ENCODE data around the gene KANSL1L.

DNA sequence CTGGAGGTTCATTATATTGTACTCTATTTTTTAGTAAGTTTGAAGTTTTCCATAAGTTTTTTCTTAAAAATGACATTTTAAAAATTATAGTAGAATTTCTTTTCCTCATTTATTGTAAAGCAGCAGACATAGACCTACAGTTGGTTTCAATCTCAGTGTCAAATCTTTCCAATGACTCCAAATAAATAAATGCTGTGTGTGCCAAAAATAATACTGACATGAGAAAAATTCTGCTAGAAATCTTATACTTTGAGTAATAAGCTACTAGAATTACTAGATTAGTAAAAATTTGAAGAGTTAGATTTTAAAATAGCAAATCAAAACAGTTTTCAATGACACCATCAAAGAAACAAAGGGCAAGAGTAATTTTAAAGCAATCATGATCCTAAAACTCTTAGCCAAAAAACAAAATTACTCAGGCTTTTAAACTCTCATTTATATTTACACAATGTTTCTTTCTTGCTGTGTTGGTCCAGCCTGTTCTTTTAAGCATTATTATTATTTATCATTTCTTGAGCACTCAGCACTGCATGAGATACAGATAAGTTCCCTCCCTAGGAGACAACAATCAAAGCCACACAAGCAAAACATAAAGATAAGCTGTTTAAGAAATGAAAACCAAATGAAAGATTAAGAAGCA lies 8.3 kb upstream of the KANSL1L start:
- TF ChIP-seq, protein P1, sequence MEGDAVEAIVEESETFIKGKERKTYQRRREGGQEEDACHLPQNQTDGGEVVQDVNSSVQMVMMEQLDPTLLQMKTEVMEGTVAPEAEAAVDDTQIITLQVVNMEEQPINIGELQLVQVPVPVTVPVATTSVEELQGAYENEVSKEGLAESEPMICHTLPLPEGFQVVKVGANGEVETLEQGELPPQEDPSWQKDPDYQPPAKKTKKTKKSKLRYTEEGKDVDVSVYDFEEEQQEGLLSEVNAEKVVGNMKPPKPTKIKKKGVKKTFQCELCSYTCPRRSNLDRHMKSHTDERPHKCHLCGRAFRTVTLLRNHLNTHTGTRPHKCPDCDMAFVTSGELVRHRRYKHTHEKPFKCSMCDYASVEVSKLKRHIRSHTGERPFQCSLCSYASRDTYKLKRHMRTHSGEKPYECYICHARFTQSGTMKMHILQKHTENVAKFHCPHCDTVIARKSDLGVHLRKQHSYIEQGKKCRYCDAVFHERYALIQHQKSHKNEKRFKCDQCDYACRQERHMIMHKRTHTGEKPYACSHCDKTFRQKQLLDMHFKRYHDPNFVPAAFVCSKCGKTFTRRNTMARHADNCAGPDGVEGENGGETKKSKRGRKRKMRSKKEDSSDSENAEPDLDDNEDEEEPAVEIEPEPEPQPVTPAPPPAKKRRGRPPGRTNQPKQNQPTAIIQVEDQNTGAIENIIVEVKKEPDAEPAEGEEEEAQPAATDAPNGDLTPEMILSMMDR (IDR thresholded peaks at IDR 0.05), result no peak
- TF ChIP-seq POLR2A (IDR thresholded peaks at IDR 0.05), result no peak
